HG02759 (cell line): ENCODE measurements around the gene C2orf72.
"Not testable (repeated sequence)": the region's sequence is repeated elsewhere in the genome, so short reads cannot be mapped to it uniquely, and the experiment has no call there.

Experiments used
- ATAC-seq: cut with Tn5 transposase; IDR thresholded peaks from one replicate; pipeline ENCODE4 v1.9.1; 2021; ENCODE audit warnings: mild to moderate bottlenecking, moderate library complexity; ENCODE audit not compliant: unreplicated experiment

C2orf72 gene

GRCh38 chr2:231013820-231014219, 23.5 kb upstream of the C2orf72 start:
- ATAC-seq = no peak

- ATAC-seq = no peak
Measured at GRCh38 chr2:231015478-231015877, 21.8 kb upstream of the C2orf72 start.

- ATAC-seq = no peak
Measured at GRCh38 chr2:231015926-231016325, 21.4 kb upstream of the C2orf72 start.

DNA sequence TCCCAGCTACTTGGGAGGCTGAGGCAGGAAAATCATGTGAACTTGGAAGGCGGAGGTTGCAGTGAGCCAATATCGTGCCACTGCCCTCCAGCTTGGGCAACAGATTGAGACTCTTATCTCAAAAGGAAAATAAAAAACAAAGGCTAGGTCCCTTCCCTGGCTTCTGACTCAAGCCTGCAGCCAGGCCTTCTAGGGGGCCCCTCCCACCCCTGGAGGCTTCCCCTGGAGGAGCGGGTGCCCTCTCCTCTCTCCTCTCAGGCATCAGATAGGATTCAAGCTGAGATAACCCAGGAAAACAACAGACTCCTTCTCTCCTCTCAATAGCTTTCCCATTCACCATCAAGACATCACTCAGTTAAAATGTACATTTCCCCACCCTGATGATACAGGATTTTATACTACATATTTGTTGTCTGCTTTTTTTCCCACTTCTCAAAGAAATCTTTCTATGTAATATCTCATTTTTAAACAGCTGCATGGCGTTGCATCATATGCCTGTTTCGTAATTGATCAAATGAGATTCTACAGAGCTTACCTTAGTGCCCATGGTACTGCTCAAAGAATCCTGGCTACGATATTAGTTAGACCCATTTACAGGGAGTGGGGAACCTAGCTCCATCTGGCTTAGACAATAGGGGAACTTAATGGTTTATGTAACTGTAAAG, 20.6 kb upstream of the C2orf72 start:
- no peak for ATAC-seq

GRCh38 chr2:231017231-231017598, 20.1 kb upstream of the C2orf72 start:
- no peak for ATAC-seq

DNA sequence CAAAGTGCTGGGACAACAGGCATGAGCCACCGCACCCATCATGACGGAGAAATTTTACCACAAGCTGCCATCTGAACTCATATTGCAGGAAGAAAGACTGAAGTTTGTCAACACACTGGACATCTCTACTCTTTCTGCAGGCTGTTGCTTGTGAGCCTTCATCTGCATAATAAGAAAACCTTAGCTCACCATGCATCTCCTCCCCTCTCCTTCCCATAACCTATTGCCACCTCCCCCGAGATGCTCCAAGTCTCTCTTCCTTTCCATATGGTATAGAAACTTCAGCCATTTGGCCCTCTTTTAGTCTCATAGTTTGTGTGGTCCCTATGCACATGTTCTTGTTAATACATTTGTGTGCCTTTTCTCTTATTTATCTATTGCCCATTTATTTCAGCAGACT, 19.1 kb upstream of the C2orf72 start:
- no peak for ATAC-seq

- not testable (repeated sequence) for ATAC-seq
Measured at GRCh38 chr2:231025059-231025458, 12.3 kb upstream of the C2orf72 start.

GRCh38 chr2:231028889-231029288, 8.4 kb upstream of the C2orf72 start:
- ATAC-seq = no peak

DNA sequence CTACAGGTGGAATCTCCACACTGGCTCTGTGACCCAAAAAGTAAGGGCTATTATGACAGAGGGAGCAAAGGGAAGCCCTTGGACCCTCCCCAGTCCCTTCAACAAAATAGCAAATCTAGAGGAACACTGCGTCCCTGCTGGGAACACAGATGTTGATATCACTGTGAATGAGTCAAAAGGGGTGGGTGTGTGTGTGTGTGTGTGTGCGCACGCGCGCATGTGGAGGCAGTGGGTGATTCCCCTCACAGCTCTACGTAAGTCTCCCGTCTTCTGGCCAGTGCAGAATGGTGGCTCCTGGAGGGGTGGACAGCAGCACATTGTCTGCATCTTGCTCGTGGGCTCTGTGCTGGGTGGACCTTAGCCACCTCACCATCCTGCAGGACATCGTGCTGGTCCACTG, 7.8 kb upstream of the C2orf72 start:
- no peak for ATAC-seq

GRCh38 chr2:231030725-231031124, 6.6 kb upstream of the C2orf72 start:
- no peak for ATAC-seq

DNA sequence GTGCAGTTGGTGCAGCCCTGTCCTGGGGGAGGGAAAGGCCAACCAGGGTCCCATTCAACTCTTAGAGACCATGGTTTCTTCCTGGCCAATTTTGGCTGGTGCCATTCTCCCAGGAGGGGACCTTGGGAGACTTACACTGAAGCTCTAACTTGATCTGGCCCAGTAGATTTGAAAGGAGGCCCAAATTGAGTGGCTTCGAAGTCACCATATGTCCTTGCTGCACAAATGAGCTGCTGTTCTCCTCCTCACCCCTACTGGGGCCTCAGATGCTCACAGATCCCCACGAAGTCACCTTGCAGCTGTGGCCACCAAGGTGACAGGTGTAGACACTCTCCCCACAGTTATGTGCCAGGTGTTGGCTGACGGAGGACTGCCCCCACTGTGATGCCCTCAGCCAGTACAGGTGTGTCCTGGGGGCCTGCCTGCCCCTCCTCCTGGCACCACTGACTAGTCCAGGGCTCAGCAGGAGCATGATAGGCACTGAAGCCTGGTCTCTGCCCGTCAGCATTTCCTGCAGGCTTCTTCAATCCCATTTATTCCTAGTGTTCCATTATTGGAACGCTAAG, 4.7 kb upstream of the C2orf72 start:
- ATAC-seq = no peak

DNA sequence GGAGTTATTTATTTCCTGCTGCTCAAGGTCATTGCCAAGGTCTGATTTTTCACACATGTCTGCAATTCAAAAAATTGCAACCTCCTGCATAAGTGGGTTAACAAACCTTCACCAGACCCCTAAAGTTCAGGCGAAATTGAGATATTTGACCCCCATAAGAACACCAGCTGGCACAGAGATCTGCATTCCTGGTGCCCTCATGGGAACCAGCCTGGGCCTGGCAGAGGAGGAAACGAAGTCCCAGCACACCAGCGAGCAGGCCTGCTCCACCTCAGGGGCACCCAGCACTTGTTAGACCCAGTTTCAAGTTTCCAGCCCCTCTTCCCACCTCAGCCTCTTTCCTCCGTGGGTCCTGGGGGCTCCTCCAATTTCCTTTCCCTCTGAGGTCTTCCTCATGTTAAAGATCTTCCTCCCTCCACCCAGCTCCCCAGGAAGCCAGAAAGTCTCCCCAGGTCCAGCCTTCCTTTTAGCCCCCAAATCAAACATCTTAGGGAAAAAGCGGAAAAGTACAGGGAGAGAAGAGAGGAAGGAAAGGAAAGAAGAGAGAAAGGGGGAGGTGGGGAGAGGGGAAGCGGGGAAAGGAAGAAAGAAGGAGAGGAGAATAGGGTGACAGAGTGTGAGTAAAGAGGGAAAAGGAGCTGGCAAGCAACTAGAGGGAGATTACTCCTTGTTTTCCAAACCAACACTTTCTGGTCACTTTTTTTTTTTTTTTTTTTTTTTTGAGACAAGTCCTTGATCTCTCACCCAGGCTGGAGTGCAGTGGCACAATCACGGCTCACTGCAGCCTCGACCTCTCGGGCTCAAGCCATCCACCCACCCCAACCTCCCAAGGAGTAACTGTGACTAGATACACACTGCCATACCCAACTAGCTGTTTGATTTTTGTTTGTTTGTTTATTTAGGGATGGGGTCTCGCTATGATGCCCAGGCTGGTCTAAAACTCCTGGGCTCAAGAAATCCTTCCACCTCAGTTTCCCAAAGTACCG, 3.9 kb upstream of the C2orf72 start:
- ATAC-seq = no peak

DNA sequence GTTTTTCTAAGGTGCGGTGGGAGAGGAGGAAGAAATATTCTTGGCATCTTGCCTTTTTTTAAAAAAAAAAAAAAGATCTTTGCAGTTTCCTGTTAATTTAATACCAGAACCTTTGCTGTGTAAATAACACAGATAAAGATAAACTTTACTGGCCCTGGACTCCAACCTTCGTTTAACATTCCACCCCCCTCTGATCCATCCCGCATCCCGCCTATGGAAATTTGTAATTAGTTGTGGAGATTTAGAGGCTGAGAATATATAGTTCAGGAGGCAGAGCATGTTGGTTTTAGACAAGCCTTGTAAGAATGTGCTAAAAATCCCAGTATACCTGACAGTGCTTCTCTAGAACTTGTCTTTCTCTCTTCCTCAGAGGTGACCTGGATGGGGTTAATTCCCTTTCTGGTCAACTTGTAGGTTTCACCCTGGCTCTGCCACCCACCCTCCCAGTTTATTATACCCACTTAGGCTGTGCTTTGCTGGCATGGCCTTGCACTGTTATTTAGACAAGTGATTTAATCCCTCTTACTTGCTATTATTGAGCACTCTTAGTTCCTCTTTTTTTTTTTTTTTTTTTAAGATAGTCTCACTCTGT, 2.9 kb upstream of the C2orf72 start:
- ATAC-seq = no peak

DNA sequence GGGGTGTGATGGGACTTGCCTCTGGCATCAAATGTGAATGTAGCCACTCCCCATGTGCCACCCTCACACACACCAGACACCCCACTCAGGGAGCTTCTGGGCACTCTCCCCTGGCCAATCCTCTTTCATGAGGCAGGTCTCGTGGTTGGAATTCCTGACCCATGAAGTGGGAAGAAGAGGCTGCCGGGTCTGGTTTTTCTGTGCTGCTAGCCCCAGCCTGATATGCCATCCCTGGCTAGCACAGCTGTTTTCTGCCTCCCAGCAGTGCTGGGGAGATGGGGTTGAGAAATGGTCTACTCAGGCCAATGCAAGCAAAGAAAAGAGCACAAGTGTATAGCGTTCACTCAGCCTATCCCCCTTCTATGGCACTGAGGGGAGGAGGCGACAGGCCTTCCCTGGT, 1.2 kb upstream of the C2orf72 start:
- no peak for ATAC-seq

- ATAC-seq = no peak
Measured at GRCh38 chr2:231036578-231037106, 681 bp upstream of the C2orf72 start.

DNA sequence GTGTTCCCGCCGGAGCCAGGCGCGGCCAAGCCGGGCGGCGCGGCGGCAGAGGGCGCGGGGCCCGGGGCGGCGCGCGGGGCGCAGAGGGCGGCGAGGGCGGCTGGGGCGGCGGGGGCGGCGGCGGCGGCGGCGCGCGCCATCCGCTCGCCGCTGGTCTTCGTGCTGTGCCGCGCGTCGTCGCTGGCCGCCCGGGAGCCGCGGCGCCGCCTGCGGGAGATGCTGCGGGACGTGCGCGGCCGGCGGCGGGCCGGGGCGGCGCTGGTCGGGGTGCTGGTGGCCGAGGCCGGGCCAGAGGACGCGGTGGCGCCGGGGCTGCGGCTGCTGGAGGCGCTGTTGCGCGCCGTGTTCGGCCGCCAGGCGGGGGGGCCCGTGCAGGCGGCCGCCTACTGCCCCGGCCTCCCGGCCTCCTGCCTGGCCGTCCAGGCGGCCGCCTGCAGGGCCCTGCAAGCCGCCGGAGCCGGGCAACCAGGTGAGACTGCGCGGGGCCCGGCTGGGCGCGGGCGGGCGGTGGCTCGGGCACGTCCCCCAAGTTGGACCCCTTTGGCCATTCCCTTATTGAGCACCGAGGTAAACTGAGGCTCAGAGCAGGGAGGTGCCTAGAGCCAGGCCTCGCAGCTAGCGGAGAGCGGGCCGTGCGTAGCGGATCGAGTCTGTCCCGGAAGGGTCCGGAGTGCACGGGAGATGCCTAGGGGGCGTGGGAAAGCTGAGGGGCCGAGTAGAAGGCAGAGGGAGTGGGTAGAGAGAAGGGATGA, 584 bp downstream of the C2orf72 start:
- no peak for ATAC-seq

DNA sequence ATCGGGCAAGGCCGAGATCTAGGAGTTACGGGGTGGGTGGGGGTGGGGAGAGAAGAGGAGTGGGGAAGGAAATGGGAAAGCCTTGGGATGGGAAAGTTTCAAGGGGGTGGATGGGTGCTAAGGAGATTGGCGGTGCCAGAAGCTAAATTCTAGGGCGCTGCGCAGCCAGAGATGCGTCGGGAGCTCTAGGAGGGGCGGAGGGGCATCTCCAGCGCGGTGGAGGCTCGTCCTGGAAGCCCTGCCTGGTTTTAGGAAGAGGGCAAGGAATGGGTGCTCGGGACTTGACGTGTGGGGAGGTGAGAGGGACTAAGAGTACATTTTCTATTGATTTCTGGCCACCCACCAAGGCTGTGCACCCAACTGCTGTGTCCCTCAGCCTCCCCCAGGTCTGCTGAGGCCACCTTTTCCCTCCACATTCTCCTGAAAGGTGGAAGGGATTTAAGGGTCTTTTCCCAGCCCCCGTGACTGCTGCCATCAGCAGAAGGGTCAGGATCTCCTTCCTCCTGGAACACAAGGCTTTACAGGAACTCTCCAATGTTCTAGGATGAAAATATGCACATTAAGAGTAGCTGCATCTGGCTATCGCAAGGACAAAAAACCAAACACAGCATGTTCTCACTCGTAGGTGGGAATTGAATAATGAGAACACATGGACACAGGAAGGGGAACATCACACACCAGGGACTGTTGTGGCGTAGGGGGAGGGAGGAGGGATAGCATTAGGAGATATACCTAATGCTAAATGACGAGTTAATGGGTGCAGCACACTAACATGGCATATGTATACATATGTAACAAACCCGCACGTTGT, 1.4 kb downstream of the C2orf72 start:
- no peak for ATAC-seq

DNA sequence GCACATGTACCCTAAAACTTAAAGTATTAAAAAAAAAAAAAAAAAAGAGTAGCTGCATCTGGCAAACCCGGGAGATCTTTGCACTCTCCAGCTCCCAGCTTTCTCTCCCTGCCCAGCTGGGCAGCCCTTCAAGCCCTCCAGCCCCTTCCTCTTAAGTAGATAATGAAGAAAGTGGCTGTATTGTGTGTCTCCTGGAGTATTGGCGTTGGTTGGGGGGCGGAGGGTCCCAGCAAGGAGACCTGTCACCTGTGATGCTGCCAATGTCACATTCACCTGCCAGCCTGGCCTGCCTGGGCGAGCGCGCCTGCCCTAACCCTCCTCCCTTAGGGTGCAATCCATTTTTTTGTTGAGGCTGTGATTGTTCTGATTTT, 2.0 kb downstream of the C2orf72 start:
- no peak for ATAC-seq

GRCh38 chr2:231039821-231040364, 2.6 kb downstream of the C2orf72 start:
- no peak for ATAC-seq
